IMR-90 (cell line): ENCODE results near the gene ATP10B. TPM values are rescaled to one million over a fixed set of nuclear protein-coding genes. Genes with fewer than 3 reads are reported as not detected.

ENCODE experiments used
- ATAC-seq: fragments of 200-7000 bp; cut with Tn5 transposase; 2 replicates; pipeline ENCODE4 v1.9.1; 2020; ENCODE audit warnings: low read depth, mild to moderate bottlenecking, moderate library complexity
- BruUV-seq: library from RNA; stranded (reverse); fragments of 400-500 nt; replicated peaks from 2 replicates; lab custom pipeline; 2021; lab: Mats Ljungman, UMichigan
- CTCF ChIA-PET: fragments of 300-600 bp; formaldehyde crosslinking; extraction: SDS; loops from one replicate; lab custom pipeline; 2021; ENCODE audit warnings: antibody characterized with exemption; lab: Yijun Ruan, JAX
- POLR2A ChIA-PET: fragments of 300-600 bp; sonication (Branson Sonifier 250); formaldehyde crosslinking; loops from one replicate; lab custom pipeline; 2022; ENCODE audit warnings: antibody characterized with exemption; ENCODE audit not compliant: unreplicated experiment; lab: Charles Lee
- DNase-seq: peaks from one replicate; pipeline ENCODE4 v3.0.0; 2013
- H2AFZ ChIP-seq: replicated peaks from 2 replicates; pipeline ENCODE3; 2013; ENCODE audit warnings: low read length, mild to moderate bottlenecking; ENCODE audit not compliant: poor library complexity
- H2AK5ac ChIP-seq: 2 replicates; pipeline ENCODE4 v1.6.1; 2013; ENCODE audit warnings: low read depth, low read length, inconsistent platforms
- H2AK9ac ChIP-seq: replicated peaks from 2 replicates; pipeline ENCODE3; 2013; ENCODE audit warnings: mild to moderate bottlenecking, low read depth, low read length, moderate library complexity; ENCODE audit not compliant: poor library complexity
- H2BK120ac ChIP-seq: 2 replicates; pipeline ENCODE4 v1.6.1; 2013; ENCODE audit warnings: low read depth, low read length, inconsistent platforms
- H2BK15ac ChIP-seq: 3 replicates; pipeline ENCODE4 v1.6.1; 2013; ENCODE audit warnings: low read depth, low read length, inconsistent platforms
- H2BK20ac ChIP-seq: 2 replicates; pipeline ENCODE4 v1.6.1; 2013; ENCODE audit warnings: low read depth, mild to moderate bottlenecking, inconsistent platforms, low read length, moderate library complexity
- H2BK5ac ChIP-seq: 2 replicates; pipeline ENCODE4 v1.6.1; 2013; ENCODE audit warnings: mild to moderate bottlenecking, low read depth, low read length, inconsistent platforms; ENCODE audit not compliant: poor library complexity, severe bottlenecking
- H3K14ac ChIP-seq: replicated peaks from 2 replicates; pipeline ENCODE4 v1.6.1; 2013; ENCODE audit warnings: low read depth, low read length, inconsistent platforms
- H3K18ac ChIP-seq: 2 replicates; pipeline ENCODE4 v1.6.1; 2013; ENCODE audit warnings: low read depth, low read length, control low read depth
- H3K23ac ChIP-seq: 2 replicates; pipeline ENCODE4 v1.6.1; 2013; ENCODE audit warnings: low read depth, low read length, inconsistent platforms
- H3K27ac ChIP-seq: 2 replicates; pipeline ENCODE4 v1.5.1; 2013; ENCODE audit warnings: mild to moderate bottlenecking, control low read depth, low read length; ENCODE audit not compliant: insufficient read depth
- H3K27me3 ChIP-seq: 2 replicates; pipeline ENCODE4 v1.6.1; 2013; ENCODE audit warnings: low read length; ENCODE audit not compliant: control insufficient read depth, insufficient read depth
- H3K36me3 ChIP-seq: 2 replicates; pipeline ENCODE4 v1.6.1; 2013; ENCODE audit warnings: low read length, mixed read lengths; ENCODE audit not compliant: control insufficient read depth, insufficient read depth
- H3K4ac ChIP-seq: 2 replicates; pipeline ENCODE4 v1.6.1; 2013; ENCODE audit warnings: low read depth, low read length, inconsistent platforms
- H3K4me1 ChIP-seq: 2 replicates; pipeline ENCODE4 v1.6.1; 2013; ENCODE audit warnings: low read length, mixed read lengths; ENCODE audit not compliant: control insufficient read depth, insufficient read depth
- H3K4me2 ChIP-seq: 2 replicates; pipeline ENCODE4 v1.6.1; 2013; ENCODE audit warnings: low read depth, mild to moderate bottlenecking, control low read depth, low read length, moderate library complexity
- H3K4me3 ChIP-seq: 2 replicates; pipeline ENCODE4 v1.5.1; 2013; ENCODE audit warnings: low read depth, mild to moderate bottlenecking, control low read depth, low read length, moderate library complexity; ENCODE audit not compliant: insufficient read depth
- H3K56ac ChIP-seq: 2 replicates; pipeline ENCODE4 v1.6.1; 2013; ENCODE audit warnings: low read length, inconsistent platforms; ENCODE audit not compliant: insufficient read depth; ENCODE audit errors: extremely low read depth
- H3K79me1 ChIP-seq, 2 experiments: 2 replicates each; pipeline ENCODE4 v1.6.1; 2013; ENCODE audit warnings: low read length in 2 of 2, inconsistent platforms in 1 of 2, low read depth in 1 of 2
- H3K9ac ChIP-seq: 2 replicates; pipeline ENCODE4 v1.6.1; 2013; ENCODE audit warnings: low read depth, low read length, control low read depth
- H3K9me1 ChIP-seq: 2 replicates; pipeline ENCODE4 v1.6.1; 2013; ENCODE audit warnings: low read length, inconsistent platforms; ENCODE audit not compliant: insufficient read depth
- H3K9me3 ChIP-seq: 2 replicates; pipeline ENCODE4 v1.6.1; 2013; ENCODE audit warnings: low read length; ENCODE audit not compliant: control insufficient read depth, insufficient read depth
- H4K20me1 ChIP-seq: 2 replicates; pipeline ENCODE4 v1.6.1; 2013; ENCODE audit warnings: low read length, inconsistent platforms; ENCODE audit not compliant: insufficient read depth
- H4K5ac ChIP-seq: 2 replicates; pipeline ENCODE4 v1.6.1; 2013; ENCODE audit warnings: mild to moderate bottlenecking, low read depth, low read length, control low read depth
- H4K8ac ChIP-seq, 2 experiments: 2 replicates each; pipeline ENCODE4 v1.6.1; 2013; ENCODE audit warnings: low read depth in 2 of 2, low read length in 2 of 2, control low read depth in 1 of 2, inconsistent platforms in 1 of 2
- H4K91ac ChIP-seq: 2 replicates; pipeline ENCODE4 v1.6.1; 2013; ENCODE audit warnings: low read depth, low read length, inconsistent platforms; ENCODE audit not compliant: insufficient read depth
- BHLHE40 ChIP-seq: fragments of 150-350 bp; IDR thresholded peaks from 2 replicates; pipeline ENCODE4 v1.6.1; 2016; ENCODE audit warnings: mild to moderate bottlenecking, low read depth, low read length
- CEBPB ChIP-seq: IDR thresholded peaks from 2 replicates; pipeline ENCODE4 v1.6.1; 2012; ENCODE audit warnings: low read depth, low read length, improper control_type of control experiment
- CTCF ChIP-seq: conservative IDR thresholded peaks from 2 replicates; pipeline ENCODE4 v1.5.1; 2012; ENCODE audit warnings: mild to moderate bottlenecking, low read depth, low read length, improper control_type of control experiment
- ELK1 ChIP-seq: fragments of 150-350 bp; IDR thresholded peaks from 2 replicates; pipeline ENCODE4 v1.6.1; 2016; ENCODE audit warnings: low read depth, mild to moderate bottlenecking, low read length, moderate library complexity, borderline replicate concordance
- FOS ChIP-seq: fragments of 150-350 bp; IDR thresholded peaks from 2 replicates; pipeline ENCODE4 v1.6.1; 2016; ENCODE audit warnings: low read depth, low read length
- MAFK ChIP-seq: IDR thresholded peaks from 2 replicates; pipeline ENCODE4 v1.6.1; 2012; ENCODE audit warnings: low read depth, low read length, improper control_type of control experiment
- MAZ ChIP-seq: IDR thresholded peaks from 2 replicates; pipeline ENCODE4 v1.6.1; 2012; ENCODE audit warnings: low read depth, mild to moderate bottlenecking, low read length, improper control_type of control experiment, moderate library complexity, borderline replicate concordance
- MXI1 ChIP-seq: IDR thresholded peaks from 2 replicates; pipeline ENCODE4 v1.6.1; 2012; ENCODE audit warnings: low read depth, mild to moderate bottlenecking, low read length, moderate library complexity, borderline replicate concordance
- POLR2A ChIP-seq: IDR thresholded peaks from 2 replicates; pipeline ENCODE4 v1.6.1; 2012; ENCODE audit warnings: mild to moderate bottlenecking, low read depth, low read length
- RCOR1 ChIP-seq: IDR thresholded peaks from 2 replicates; pipeline ENCODE4 v1.6.1; 2012; ENCODE audit warnings: mild to moderate bottlenecking, low read length, improper control_type of control experiment; ENCODE audit not compliant: insufficient replicate concordance
- SMC3 ChIP-seq: fragments of 150-350 bp; IDR thresholded peaks from 2 replicates; pipeline ENCODE4 v1.6.1; 2016; ENCODE audit warnings: low read depth, mild to moderate bottlenecking, antibody characterized with exemption, low read length, moderate library complexity
- USF2 ChIP-seq: fragments of 150-350 bp; IDR thresholded peaks from 2 replicates; pipeline ENCODE4 v1.6.1; 2017; ENCODE audit warnings: mild to moderate bottlenecking, antibody characterized with exemption, low read length, low read depth
- WGBS, 2 experiments: methylation state at CpG; one replicate each; pipeline versions ENCODE4 v1.1.5 to v1.1.7; 2013; ENCODE audit warnings: missing lambda C conversion rate in 2 of 2; ENCODE audit not compliant: insufficient read length in 1 of 2; ENCODE audit errors: extremely low coverage in 2 of 2; 5-methylcytosine and 5-hydroxymethylcytosine counted together
- dilution Hi-C: fragments of 300-500 bp; cut with HindIII; formaldehyde crosslinking; loops from one replicate; pipeline ENCODE4 v1.14.3; 2018; ENCODE audit warnings: low sequenced_read_pairs; ENCODE audit not compliant: unreplicated experiment
- in situ Hi-C: fragments of 300-500 bp; cut with MboI; formaldehyde crosslinking; loops from 3 replicates; pipeline ENCODE4 v1.14.3; 2019; ENCODE audit warnings: low sequenced_read_pairs, inconsistent platforms, mixed read lengths
- intact Hi-C: fragments of 100-400 bp; cut with micrococcal nuclease; formaldehyde crosslinking; loops from 2 replicates; pipeline ENCODE4 v1.10.0; 2022
- polyA plus RNA-seq, 3 experiments: library from polyadenylated mRNA; depleted of rRNA; stranded (reverse); fragments of >200 nt; gene quantifications; 2 replicates each; pipeline ENCODE4 v1.2.3, GENCODE V29; 2012; ENCODE audit warnings: low replicate concordance in 1 of 3
- total RNA-seq: library from RNA; depleted of rRNA; stranded (reverse); fragments of >200 nt; gene quantifications from 2 replicates; pipeline ENCODE4 v1.2.3, GENCODE V29; 2012

The ATP10B gene
- total and polyA plus RNA-seq, 2 of the 4 experiments (the other 2 are of a cell fraction) = not detected

- in situ Hi-C loops = no loop called here
- ATAC-seq = no peak
- CTCF ChIA-PET = interaction anchor here (0.6 kb wide), 1 partner anchor 12 kb away, joined by 3 read pairs; no protein-coding TSS in a partner anchor
Observed at GRCh38 chr5:160614136-160614535, 237.9 kb downstream of the ATP10B start.

More at GRCh38 chr5:160614136-160614535, 237.9 kb downstream of the ATP10B start:
- H4K91ac ChIP-seq = no peak overlapping the region
- H2BK15ac ChIP-seq = no peak overlapping the region
- no peak overlapping the region for H3K14ac ChIP-seq
- H3K18ac ChIP-seq = no peak overlapping the region
- H4K20me1 ChIP-seq = no peaks in the 10 kb centered on the region
- H2BK120ac ChIP-seq = no peak overlapping the region
- BruUV-seq = no TSS peak
- no peak for DNase-seq
- H2AFZ ChIP-seq = no peak overlapping the region
- H3K4me3 ChIP-seq = no peak overlapping the region
- no peaks in the 10 kb centered on the region for H3K36me3 ChIP-seq
- H3K4me2 ChIP-seq = no peak overlapping the region
- whole genome bisulfite sequencing, 2 experiments = no CpG with 5 or more reads among the region's 3 CpGs
- H3K9ac ChIP-seq = no peak overlapping the region
- no peak overlapping the region for H2AK9ac ChIP-seq
- no peak overlapping the region for H4K8ac ChIP-seq
- no peaks in the 10 kb centered on the region for H3K9me1 ChIP-seq
- no peak overlapping the region for H2AK5ac ChIP-seq
- H3K23ac ChIP-seq = no peak overlapping the region
- no peak overlapping the region for H2BK20ac ChIP-seq
- H4K5ac ChIP-seq = no peak overlapping the region
- H3K79me1 ChIP-seq = no peaks in the 10 kb centered on the region
- intact Hi-C loops = no loop called here
- dilution Hi-C loops = no loop called here
- no peak overlapping the region for H3K4ac ChIP-seq
- TF ChIP-seq MAZ = no peak
- TF ChIP-seq RCOR1 = no peak
- no peak for TF ChIP-seq BHLHE40
- no peak for TF ChIP-seq ELK1
- TF ChIP-seq MAFK = no peak
- TF ChIP-seq CEBPB = no peak
- TF ChIP-seq POLR2A = no peak
- no peak for TF ChIP-seq CTCF
- no peak for TF ChIP-seq SMC3
- no peak for TF ChIP-seq MXI1
- TF ChIP-seq USF2 = no peak
- TF ChIP-seq FOS = no peak
- peaks cover 25% of the 10 kb centered on the region for H3K9me3 ChIP-seq
- H3K27me3 ChIP-seq = no peaks in the 10 kb centered on the region
- no peak overlapping the region for H3K56ac ChIP-seq
- POLR2A ChIA-PET = no interaction called here
- no peak overlapping the region for H2BK5ac ChIP-seq
- no peaks in the 10 kb centered on the region for H3K4me1 ChIP-seq
- no peak overlapping the region for H3K27ac ChIP-seq
